Stomach (tissue), 9 donors: Measurements from ENCODE around the gene FBXW11. TPM values are rescaled to one million over a fixed set of nuclear protein-coding genes. Genes with fewer than 3 reads are reported as not detected.

Experiments used
- DNase-seq, 2 donors: peaks; one replicate each; pipeline versions ENCODE4 v3.0.0 to v3.0.0-alpha.2; 2013 to 2019
- H3K27ac ChIP-seq, 5 donors: fragments of 200-600 bp in 4 of 5; sonication (generic) in 4 of 5; one replicate each; pipeline ENCODE4 v1.5.1; 2013 to 2019; ENCODE audit warnings: mild to moderate bottlenecking in 1 of 5, moderate library complexity in 1 of 5
- H3K27me3 ChIP-seq, 3 donors: fragments of 200-600 bp; sonication (generic); one replicate each; pipeline ENCODE4 v1.5.1; 2017 to 2019; ENCODE audit warnings: mixed run types in 1 of 3
- H3K36me3 ChIP-seq, 4 donors: fragments of 200-600 bp; sonication (generic); 1 replicate in 3 of 4; 2 replicates in 1 of 4; pipeline ENCODE4 v1.5.1; 2016 to 2019
- H3K4me1 ChIP-seq, 4 donors: fragments of 200-600 bp; sonication (generic); one replicate each; pipeline ENCODE4 v1.5.1; 2016 to 2019
- H3K4me3 ChIP-seq, 4 donors: fragments of 200-600 bp; sonication (generic) in 3 of 4; one replicate each; pipeline ENCODE4 v1.5.1; 2016 to 2019; ENCODE audit warnings: mild to moderate bottlenecking in 1 of 4
- H3K9me3 ChIP-seq, 4 donors: fragments of 200-600 bp; sonication (generic); one replicate each; pipeline ENCODE4 v1.5.1; 2016 to 2019
- EP300 ChIP-seq: sonication (generic); formaldehyde crosslinking; IDR thresholded peaks from one replicate; pipeline ENCODE4 v1.6.1; 2017; ENCODE audit warnings: antibody characterized with exemption
- POLR2A ChIP-seq, 4 donors: fragments of 450-650 bp; IDR thresholded peaks; one replicate each; pipeline ENCODE4 v1.6.1; 2016; ENCODE audit warnings: antibody characterized with exemption in 4 of 4, control low read depth in 2 of 4, mild to moderate bottlenecking in 1 of 4, moderate library complexity in 1 of 4
- POLR2AphosphoS5 ChIP-seq, 3 donors: sonication (generic); formaldehyde crosslinking; IDR thresholded peaks; one replicate each; pipeline ENCODE4 v1.6.1; 2016; ENCODE audit warnings: antibody characterized with exemption in 3 of 3
- WGBS, 5 donors: extraction: QIAGEN DNeasy Blood & Tissue Kit in 3 of 5; methylation state at CpG; one replicate each; pipeline versions ENCODE4 v1.1.5 to v1.1.7; 2013 to 2018; 5-methylcytosine and 5-hydroxymethylcytosine counted together
- intact Hi-C: fragments of 100-400 bp; cut with DNase I; formaldehyde crosslinking; loops from one replicate; pipeline ENCODE4 v1.15.1; 2023; ENCODE audit warnings: low total_unique reads
- polyA plus RNA-seq, 3 donors: library from polyadenylated mRNA; stranded (reverse); fragments of 200-250 nt; gene quantifications; one replicate each; pipeline ENCODE4 v1.2.3, GENCODE V29; 2013
- total RNA-seq, 5 donors: library from RNA; depleted of rRNA; stranded (reverse); fragments of >200 nt; gene quantifications; one replicate each; pipeline versions ENCODE4 v1.1.0 to v1.2.3, GENCODE V29; 2014 to 2016
- TF ChIP-seq, protein P1 (sequence below), 7 experiments: fragments of 450-650 bp in 4 of 7; fragments of 200-600 bp in 3 of 7; sonication (generic) in 3 of 7; IDR thresholded peaks; one replicate each; pipeline ENCODE4 v1.5.1; 2016 to 2019; ENCODE audit warnings: antibody characterized with exemption in 7 of 7, control low read depth in 2 of 7, mild to moderate bottlenecking in 1 of 7
- donor health status: healthy with polysubstance abuse.
- donor health status: Bipolar disorder and iron deficiency.
- donor health status: healthy.

Gene FBXW11
- total and polyA plus RNA-seq, 8 donors, result 4.3 to 117 (median 25.5) TPM

DNA sequence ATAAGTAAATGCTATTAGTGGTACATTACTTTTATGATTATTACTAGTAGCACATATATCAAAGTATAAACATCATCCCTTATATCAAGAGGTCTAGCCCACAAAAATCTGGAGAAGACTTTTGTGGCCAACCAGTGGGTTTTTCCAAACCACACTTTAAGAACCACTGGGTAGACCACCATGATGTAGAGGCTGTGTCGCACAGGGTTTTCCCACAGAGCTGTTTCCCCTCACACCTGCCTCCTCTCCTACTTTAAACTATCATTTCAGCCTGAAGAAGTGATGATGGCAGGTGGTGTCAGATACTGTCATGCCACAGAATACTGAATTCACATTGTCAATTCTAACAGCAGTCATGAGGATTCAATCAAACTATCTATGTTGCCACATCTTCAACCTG is 109.2 kb downstream of the FBXW11 start:
- Histone ChIP-seq H3K36me3 (peaks cover 11 to 65% (median 42%) of the 10 kb centered on the region in 4 donors), H3K4me3 (no peak overlapping the region), H3K4me1 (peaks cover 0 to 7% (median 0%) of the 10 kb centered on the region in 4 donors), H3K27ac (no peak overlapping the region), H3K27me3 (no peaks in the 10 kb centered on the region), H3K9me3 (no peaks in the 10 kb centered on the region)
- DNase-seq, result no peak
- intact Hi-C loops, result no loop called here
- WGBS, 5 donors, result 87 to 92% (median 90%) methylated on average over 1 of the region's 1 CpG
- TF ChIP-seq, protein P1, sequence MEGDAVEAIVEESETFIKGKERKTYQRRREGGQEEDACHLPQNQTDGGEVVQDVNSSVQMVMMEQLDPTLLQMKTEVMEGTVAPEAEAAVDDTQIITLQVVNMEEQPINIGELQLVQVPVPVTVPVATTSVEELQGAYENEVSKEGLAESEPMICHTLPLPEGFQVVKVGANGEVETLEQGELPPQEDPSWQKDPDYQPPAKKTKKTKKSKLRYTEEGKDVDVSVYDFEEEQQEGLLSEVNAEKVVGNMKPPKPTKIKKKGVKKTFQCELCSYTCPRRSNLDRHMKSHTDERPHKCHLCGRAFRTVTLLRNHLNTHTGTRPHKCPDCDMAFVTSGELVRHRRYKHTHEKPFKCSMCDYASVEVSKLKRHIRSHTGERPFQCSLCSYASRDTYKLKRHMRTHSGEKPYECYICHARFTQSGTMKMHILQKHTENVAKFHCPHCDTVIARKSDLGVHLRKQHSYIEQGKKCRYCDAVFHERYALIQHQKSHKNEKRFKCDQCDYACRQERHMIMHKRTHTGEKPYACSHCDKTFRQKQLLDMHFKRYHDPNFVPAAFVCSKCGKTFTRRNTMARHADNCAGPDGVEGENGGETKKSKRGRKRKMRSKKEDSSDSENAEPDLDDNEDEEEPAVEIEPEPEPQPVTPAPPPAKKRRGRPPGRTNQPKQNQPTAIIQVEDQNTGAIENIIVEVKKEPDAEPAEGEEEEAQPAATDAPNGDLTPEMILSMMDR (IDR thresholded peaks at IDR 0.05), result no peak
- TF ChIP-seq EP300 (no peak), POLR2A (IDR thresholded peaks at IDR 0.05) (no peak), POLR2AphosphoS5 (IDR thresholded peaks at IDR 0.05) (no peak)

DNA sequence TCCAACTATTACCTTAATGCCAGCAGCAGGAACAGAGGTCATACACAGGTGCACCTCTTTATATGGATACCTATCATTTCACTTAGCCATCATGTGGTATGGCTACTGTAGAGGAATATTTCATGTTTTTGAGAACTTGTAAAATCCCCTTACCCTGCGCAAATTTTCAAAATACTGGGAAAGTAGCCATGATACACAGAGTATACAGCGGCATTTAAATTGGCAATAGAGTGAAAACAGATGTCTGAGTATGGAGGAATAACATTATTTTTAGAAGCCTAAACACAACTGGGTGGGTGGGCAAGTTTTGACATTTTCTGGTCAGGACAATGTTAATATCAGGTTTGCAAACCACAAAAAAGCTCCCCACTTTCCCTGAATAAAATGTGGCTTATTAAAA is 111.4 kb downstream of the FBXW11 start:
- intact Hi-C loops, result no loop called here
- Histone ChIP-seq H3K9me3 (no peaks in the 10 kb centered on the region), H3K36me3 (peaks cover 14 to 83% (median 59%) of the 10 kb centered on the region in 4 donors), H3K4me3 (no peak overlapping the region), H3K4me1 (peaks cover 0 to 9% (median 0%) of the 10 kb centered on the region in 4 donors), H3K27me3 (no peaks in the 10 kb centered on the region), H3K27ac (no peak overlapping the region)
- no peak for DNase-seq
- WGBS, 5 donors, result 80 to 93% (median 90%) methylated on average over 2 of the region's 2 CpGs
- TF ChIP-seq, protein P1 (IDR thresholded peaks at IDR 0.05), result no peak
- TF ChIP-seq POLR2A (IDR thresholded peaks at IDR 0.05) (no peak), EP300 (no peak), POLR2AphosphoS5 (IDR thresholded peaks at IDR 0.05) (no peak)

DNA sequence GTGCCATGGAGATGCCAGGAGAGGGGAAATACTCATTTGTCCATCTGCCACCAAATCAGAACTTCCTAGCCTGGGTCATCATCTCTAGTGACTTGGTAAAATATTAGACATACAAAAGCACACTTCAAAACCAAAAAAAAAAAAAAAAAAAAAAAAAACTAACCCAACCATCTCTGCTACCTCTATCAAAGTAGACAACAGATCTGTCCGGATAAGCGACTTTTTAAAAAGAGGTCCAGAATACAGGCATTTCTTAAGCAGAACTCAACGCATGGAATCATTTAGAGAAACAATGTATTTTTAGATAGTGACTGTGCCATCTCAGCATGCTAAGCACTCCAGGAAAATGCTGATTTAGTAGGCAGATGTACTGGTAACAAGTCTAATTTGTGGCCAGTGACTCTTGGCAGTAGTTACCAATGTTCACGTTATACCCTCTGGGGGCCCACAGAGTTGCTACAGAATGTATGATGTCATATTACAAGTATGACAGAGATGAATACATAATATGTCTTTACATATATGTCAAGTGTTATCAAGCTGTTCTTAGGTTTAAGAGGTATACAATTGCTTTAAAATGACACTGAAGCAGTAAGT is 113.0 kb downstream of the FBXW11 start:
- 76 to 93% (median 88%) methylated on average over 4 of the region's 4 CpGs for WGBS, 5 donors
- H3K4me1 ChIP-seq, result peaks cover 0 to 9% (median 0%) of the 10 kb centered on the region in 4 donors
- H3K9me3 ChIP-seq, result no peaks in the 10 kb centered on the region
- TF ChIP-seq POLR2AphosphoS5 (IDR thresholded peaks at IDR 0.05), result no peak
- TF ChIP-seq, protein P1 (IDR thresholded peaks at IDR 0.05), result no peak
- no peak for TF ChIP-seq POLR2A (IDR thresholded peaks at IDR 0.05)
- TF ChIP-seq EP300, result no peak
- intact Hi-C loops, result no loop called here
- H3K27ac ChIP-seq, result no peak overlapping the region
- peak in 1 of 2 donors; percentile 26 for DNase-seq
- H3K36me3 ChIP-seq, result peaks cover 13 to 88% (median 67%) of the 10 kb centered on the region in 4 donors
- H3K27me3 ChIP-seq, result no peaks in the 10 kb centered on the region
- no peak overlapping the region for H3K4me3 ChIP-seq

- Histone ChIP-seq H3K9me3 (no peaks in the 10 kb centered on the region), H3K27ac (no peak overlapping the region), H3K27me3 (no peaks in the 10 kb centered on the region), H3K36me3 (peaks cover 15 to 85% (median 70%) of the 10 kb centered on the region in 4 donors), H3K4me3 (no peak overlapping the region), H3K4me1 (peaks cover 0 to 9% (median 0%) of the 10 kb centered on the region in 4 donors)
- intact Hi-C loops, result no loop called here
- TF ChIP-seq, protein P1 (IDR thresholded peaks at IDR 0.05), result no peak
- TF ChIP-seq EP300 (no peak), POLR2AphosphoS5 (IDR thresholded peaks at IDR 0.05) (no peak), POLR2A (IDR thresholded peaks at IDR 0.05) (no peak)
- no peak for DNase-seq
- WGBS, 5 donors, result 67 to 73% (median 72%) methylated on average over 6 of the region's 6 CpGs
Measured at GRCh38 chr5:171891595-171891994, 114.8 kb downstream of the FBXW11 start.
